Esophagus squamous epithelium (tissue), 4 donors: ENCODE results near the gene CIPC.

Source experiments
- POLR2A ChIP-seq, 4 donors: fragments of 450-650 bp; IDR thresholded peaks; one replicate each; pipeline ENCODE4 v1.6.1; 2017; ENCODE audit warnings: antibody characterized with exemption in 4 of 4, mild to moderate bottlenecking in 4 of 4, moderate library complexity in 3 of 4
- TF ChIP-seq, protein P1 (sequence below), 6 experiments: fragments of 450-650 bp in 4 of 6; fragments of 200-600 bp in 2 of 6; sonication (generic) in 2 of 6; IDR thresholded peaks; one replicate each; pipeline ENCODE4 v1.5.1; 2016 to 2019; ENCODE audit warnings: antibody characterized with exemption in 6 of 6, mild to moderate bottlenecking in 4 of 6, moderate library complexity in 4 of 6

DNA sequence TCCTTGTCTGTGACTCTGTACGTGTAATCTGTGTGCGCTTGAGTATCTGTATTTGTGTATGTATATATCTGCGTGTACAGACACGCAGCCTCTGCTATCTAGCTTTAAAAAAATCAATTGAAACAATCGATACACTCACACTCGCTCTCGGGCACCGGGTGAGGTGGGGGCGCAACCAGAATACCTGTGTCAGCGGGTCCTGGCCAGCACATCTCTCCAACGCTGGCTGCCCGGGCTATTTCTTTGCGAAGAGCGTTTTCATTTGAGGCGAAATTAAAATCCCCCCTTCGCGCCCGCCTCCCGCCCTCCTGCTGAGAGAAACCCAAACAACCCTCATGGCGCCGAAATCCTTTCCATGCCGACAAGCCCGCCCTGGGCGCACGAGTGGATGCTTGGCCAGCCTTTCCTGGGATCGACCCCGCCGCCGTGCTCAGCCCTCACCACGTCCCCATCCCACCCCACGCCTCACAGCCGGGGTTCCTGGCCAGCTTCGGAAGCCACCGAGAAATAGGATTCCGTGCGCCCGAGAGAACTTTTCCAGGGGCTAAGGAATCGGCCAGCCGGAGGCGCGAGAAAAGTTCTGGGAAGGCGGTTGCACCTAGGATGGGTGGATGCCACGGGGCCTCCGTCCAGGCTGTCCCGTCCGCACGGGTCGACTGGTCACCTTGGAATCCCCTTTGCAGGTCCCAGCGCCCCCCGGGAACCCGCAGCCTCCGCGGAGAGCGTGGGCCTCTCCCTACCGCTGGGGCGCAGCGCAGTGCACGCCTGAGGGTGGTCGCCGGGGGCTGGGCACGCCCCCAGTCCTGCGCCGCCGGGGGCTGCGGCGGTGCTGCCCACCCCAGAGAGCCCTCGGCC lies 42.5 kb downstream of the CIPC start:
- no peak for TF ChIP-seq POLR2A (IDR thresholded peaks at IDR 0.05)
- TF ChIP-seq, protein P1, sequence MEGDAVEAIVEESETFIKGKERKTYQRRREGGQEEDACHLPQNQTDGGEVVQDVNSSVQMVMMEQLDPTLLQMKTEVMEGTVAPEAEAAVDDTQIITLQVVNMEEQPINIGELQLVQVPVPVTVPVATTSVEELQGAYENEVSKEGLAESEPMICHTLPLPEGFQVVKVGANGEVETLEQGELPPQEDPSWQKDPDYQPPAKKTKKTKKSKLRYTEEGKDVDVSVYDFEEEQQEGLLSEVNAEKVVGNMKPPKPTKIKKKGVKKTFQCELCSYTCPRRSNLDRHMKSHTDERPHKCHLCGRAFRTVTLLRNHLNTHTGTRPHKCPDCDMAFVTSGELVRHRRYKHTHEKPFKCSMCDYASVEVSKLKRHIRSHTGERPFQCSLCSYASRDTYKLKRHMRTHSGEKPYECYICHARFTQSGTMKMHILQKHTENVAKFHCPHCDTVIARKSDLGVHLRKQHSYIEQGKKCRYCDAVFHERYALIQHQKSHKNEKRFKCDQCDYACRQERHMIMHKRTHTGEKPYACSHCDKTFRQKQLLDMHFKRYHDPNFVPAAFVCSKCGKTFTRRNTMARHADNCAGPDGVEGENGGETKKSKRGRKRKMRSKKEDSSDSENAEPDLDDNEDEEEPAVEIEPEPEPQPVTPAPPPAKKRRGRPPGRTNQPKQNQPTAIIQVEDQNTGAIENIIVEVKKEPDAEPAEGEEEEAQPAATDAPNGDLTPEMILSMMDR (IDR thresholded peaks at IDR 0.05) = no peak
